Globus pallidus (tissue), 1 donor: ENCODE measurements around the gene FCN1.
"Not testable (repeated sequence)": the region's sequence is repeated elsewhere in the genome, so short reads cannot be mapped to it uniquely, and the experiment has no call there.

Experiments used
- DNase-seq: peaks from one replicate; pipeline ENCODE4 v3.0.0-alpha.2; 2015; ENCODE audit warnings: low spot score

FCN1 gene

DNA sequence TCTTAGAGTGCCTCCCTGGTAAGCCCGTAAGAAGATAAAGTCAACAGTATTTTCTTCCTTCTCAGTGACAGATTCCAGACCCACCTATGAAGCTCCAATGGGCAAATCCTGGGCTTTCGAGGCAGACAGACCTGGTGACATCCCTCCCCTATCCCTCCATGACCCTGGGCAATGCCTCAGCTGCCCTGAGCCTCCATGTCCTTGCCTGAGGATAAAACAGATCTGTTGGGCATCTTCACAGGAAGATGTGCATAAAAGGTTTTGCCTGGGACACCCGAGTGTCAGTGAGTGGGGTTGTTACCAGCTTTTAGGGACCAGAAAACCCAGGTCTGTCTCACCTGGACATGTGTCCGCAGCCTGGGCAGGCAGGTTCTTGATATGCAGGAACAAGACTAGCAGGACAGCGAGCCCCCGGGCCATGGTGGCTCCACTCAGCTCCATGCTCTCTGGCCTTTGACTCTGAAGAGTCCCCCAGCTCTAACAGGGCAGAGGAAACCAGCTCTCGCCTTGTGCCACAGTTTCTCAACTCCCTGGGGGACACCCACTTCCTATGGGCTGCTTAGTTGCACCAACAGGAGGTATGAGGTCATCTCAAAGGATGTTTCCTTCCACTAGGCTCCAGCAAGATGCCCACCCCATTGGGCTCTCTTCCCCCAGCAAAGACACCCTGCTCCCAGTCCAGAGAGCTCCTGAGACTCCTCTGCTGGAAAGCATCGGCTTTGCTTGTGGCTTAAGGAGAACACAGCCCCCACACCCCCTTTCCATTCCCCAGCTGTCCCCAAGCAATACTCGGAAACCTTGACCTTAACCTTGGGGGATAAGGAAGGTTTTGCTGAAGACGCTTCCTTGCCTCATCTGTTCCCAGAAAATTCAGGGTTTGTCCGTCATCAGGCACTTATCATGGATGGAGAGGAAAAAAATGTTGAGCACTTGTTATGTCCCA, at the start of gene FCN1:
Gene FCN1 (minus strand): TSS at position 482 of the 943 bp plus-strand sequence. CDS start 41 bp downstream, at position 441.
- DNase-seq = no peak

GRCh38 chr9:134966697-134967546, 49.2 kb upstream of the FCN1 start:
- no peak for DNase-seq

- no peak for DNase-seq
These were observed 48.6 kb upstream of the FCN1 start for GRCh38 chr9:134966270-134966669.

- no peak for DNase-seq
These were observed 48.1 kb upstream of the FCN1 start for GRCh38 chr9:134965851-134966250.

DNA sequence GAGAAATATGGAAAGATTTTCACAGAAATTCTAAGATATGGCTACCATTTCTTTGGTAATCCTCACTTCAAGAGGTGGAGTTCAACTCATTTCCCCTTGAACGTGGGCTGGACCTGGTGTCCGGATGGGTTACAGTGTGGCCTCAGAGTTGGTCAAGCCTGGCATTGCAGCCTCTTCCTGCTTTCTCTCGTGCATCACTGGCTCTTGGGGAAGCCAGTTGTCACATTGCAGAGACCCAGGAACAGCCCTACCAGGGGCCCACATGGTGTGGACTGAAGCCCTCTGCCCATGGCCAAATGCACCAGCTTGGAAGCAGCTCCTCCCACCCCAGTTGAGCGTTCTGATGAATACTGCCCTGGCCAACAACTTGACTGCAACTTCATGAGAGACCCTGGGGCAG, 47.7 kb upstream of the FCN1 start:
- DNase-seq = no peak

- DNase-seq = no peak
These were observed 46.8 kb upstream of the FCN1 start for GRCh38 chr9:134964271-134965055.

GRCh38 chr9:134963546-134963945, 45.8 kb upstream of the FCN1 start:
- DNase-seq = no peak

DNA sequence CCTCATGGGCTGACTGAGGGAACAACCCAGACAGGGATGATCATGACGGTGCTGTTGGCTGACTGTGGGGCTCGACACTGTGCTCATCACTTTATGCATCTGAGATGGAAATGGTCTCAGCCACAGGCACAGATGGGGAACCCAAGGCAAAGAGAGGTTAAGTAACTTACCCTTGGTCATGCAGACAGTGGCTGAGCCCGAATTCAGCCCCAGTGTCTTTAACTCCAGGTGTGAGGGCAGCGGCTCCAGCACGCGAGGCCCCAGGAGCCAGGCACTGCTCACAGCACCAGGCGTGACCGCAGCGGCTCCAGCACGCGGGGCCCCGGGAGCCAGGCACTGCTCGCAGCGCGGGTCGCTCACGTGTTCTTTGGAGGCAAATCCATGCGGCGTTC, 45.3 kb upstream of the FCN1 start:
- no peak for DNase-seq

- no peak for DNase-seq
These were observed 44.6 kb upstream of the FCN1 start for GRCh38 chr9:134962065-134962972.

DNA sequence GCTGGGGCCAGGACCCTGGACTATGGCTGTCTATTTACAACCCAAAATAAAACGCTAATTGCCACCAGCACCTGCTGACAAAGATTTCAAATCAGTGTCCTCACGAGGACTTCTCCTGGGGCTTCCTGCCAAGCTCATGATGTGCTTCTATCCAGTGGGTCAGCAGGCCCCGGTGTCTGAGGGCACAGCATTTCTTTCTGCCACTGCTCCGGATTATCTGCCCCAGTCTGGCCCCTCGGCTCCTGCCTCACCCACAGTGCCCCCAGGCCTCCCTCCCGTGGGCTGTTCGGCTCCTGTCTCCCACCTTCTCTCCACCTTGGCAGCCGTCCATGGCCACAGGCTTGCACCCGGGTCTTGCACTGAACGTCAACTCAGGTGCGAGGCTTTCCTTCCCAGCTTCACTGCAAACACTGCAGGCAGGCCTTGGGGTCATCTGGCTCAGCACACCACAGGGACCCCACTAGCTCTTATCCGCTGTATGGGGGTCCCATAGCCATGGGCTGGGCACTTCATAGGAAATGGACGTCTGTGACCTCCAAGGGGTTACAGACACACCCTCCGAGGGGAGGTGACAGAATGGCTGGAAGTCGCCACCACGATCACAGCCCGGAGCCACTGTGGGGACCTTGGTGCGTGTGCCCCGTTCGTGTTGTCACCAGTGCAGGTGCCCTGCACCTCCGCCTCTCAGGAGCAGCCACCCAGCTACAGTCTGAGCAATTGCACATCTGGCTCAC, 43.8 kb upstream of the FCN1 start:
- no peak for DNase-seq

DNA sequence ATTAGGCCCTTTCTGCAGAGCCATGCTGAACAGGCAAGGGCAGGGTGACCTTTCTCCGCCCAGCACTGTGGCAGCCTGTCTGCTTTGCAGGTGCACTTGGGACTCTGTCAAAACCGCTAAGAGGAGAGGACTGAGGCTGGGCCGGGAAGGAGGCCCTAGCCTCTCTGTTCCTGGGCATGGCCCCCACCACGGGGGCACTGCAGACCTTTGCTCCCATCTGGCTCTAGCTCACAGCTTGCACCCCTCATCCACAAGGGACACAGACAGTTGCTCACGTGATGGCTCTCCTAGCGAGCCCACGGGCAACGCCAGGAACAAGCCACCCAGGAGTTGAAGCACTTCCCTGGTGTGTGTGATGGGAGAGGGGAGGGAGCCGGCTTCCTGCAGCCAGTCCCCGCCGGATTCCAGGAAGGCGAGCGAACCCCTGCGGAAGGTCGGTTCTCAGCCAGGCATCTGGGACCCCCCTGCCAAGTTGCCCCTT, 43.0 kb upstream of the FCN1 start:
- no peak for DNase-seq

DNA sequence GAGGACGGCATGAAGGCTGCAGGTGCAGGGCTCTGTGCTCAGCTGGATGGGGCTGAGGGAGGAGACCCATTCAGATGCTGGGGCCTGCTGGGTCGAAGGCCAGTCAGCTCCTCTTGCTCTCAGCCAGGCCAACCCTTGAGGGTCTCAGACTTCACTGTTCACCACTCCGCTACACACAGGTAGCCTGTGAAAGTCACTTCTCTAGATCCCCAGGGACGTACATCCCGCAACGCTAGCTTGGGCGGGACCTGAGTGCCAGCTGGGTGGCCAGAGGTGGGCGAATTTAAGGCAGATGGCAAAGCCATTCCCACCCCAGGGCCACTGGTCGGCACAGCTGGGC, 42.2 kb upstream of the FCN1 start:
- no peak for DNase-seq

GRCh38 chr9:134959126-134959970, 41.6 kb upstream of the FCN1 start:
- no peak for DNase-seq

GRCh38 chr9:134957945-134958227, 40.2 kb upstream of the FCN1 start:
- DNase-seq = no peak

DNA sequence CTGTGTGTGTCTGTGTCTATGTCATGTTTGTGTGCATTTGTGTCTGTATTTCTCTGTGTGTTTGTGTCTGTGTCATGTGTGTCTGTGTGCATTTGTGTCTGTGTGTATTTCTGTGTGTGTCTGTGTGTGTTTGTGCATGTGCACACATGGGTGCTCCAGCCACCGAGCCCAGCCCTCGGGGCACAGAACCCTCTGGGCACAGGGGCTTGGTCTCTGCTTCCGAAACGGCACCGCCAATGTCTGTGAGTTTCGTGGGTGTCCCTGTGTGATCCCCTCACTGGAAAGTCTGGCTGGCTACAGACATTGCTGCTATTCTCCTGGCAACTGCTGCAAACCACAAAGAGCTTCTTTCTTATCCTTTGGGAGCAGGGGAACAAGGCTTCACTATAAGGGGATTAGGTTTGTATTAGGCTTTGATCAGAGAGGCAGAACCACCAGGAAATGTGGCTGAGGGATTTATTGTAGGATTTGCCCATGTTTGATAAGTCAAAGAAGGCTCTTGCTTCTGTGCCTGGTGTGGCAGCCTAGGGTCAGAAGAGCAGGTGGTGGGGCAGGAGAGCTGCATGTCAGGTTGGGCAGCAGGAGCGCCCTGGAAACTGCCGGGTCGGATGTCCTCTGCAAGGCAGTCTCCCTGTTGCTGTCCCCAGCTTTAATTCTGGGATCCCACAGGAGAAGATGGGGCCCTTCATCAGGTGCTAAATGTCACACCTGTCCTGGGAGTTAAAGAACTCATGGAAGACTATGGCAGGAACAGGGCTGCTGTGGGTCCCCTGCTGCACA, 39.6 kb upstream of the FCN1 start:
- peak; percentile 25 for DNase-seq

- DNase-seq = not testable (repeated sequence)
These were observed 38.7 kb upstream of the FCN1 start for GRCh38 chr9:134956387-134956786.

DNA sequence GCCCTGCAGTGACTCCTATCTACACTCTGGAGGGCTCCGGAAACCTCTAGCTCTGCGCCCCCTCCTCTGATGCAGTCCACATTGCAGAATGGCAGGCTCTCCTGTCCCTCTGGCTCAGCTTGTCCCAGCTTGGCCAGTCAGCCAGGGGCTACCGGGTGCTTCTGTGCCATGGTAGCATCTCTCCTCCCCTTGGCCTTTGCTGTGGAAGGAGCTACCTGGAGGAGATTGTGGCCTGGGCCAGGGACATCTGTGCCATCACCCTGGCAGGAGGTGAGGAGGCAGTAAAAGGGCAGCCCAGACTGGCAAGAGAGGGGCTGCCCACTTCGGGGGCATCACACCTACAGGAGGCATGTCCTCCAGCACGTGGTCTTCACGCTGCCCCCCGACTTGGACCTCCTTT, 38.1 kb upstream of the FCN1 start:
- no peak for DNase-seq

GRCh38 chr9:134955156-134955555, 37.4 kb upstream of the FCN1 start:
- no peak for DNase-seq

GRCh38 chr9:134951994-134952393, 34.3 kb upstream of the FCN1 start:
- no peak for DNase-seq
